Fibroblast of skin of left quadriceps (primary cell): ENCODE measurements around the gene CNTN4.
"Not testable (repeated sequence)": the region's sequence is repeated elsewhere in the genome, so short reads cannot be mapped to it uniquely, and the experiment has no call there.

ENCODE experiments used
- DNase-seq, 2 experiments: peaks; one replicate each; pipeline ENCODE4 v3.0.0-alpha.2; 2013; ENCODE audit warnings: low read depth in 2 of 2

The CNTN4 gene

DNA sequence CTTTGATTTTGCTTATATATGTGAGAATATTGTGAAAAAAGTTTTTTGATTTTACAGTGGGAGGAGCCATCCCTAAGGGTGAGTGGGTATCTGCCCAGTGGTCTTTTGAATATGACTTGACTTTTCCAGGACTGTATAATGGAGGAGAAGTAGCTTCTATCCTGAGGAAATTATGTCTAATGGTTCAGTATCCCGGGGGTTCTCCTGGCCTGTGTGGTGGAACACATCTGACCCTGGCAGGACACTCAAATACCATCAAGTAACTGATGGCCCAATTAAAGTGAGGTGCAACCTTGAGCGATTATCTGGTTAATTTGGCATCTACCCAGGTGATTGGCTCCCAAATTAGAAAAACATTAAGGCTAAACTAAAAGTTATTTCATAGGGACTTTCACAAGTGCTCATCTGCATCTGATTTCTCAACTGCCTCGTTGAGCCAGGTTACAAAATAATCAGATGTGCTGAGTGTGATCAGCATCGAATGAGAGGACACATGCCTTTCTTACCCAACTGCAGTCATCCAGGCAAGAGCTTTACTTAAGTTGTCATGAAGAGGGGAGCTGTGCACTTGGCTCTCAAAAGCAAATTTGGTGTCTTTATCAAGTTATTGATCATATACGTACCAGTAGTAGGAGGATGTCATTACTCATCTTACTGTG is 810.2 kb downstream of the CNTN4 start:
- DNase-seq = no peak

DNA sequence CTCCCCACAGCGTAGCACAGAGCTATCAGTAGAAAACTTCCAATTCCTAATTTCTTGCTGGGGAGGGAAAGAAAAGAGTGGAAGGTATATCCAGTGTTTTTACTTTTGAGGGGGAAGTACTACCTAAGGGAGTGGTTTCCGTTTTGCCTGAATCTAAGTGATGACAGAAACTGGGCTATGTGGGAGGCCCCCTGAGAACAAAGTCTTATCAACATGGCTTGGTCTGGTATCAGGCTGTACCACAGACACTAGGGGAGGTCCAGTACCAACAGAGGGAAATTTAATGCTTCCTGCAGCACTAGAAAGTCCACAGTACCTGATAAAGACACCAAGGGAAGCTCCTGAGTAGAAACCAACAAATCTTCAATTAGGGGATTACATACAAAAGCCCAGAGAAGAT is 812.3 kb downstream of the CNTN4 start:
- no peak for DNase-seq

DNA sequence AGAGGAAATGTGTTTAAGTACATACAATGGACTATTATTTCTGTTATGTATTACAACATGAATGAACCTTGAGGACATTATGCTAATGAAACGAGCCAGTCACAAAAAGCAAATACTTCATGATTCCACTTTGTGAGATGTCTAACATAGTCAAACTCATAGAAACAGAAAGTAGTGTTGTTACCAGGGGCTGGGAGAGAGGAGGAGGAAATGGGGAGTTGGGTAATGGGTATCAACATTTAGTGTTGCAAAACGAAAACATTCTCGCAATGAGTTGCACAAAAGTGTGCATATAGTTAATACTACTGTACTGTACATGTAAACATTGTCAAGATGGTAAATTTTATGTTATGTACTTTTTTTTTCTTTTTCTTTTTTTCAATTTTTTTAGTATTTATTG is 817.2 kb downstream of the CNTN4 start:
- DNase-seq = no peak

DNA sequence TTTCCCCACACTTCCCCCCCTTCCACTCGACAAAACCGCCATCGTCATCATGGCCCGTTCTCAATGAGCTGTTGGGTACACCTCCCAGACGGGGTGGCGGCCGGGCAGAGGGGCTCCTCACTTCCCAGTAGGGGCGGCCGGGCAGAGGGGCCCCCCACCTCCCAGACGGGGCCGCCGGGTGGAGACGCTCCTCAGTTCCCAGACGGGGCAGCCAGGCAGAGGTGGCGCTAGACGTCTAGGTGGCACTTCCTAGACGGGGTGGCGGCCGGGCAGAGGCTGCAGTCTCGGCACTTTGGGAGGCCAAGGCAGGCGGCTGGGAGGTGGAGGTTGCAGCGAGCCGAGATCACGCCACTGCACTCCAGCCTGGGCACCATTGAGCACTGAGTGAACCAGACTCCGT is 818.0 kb downstream of the CNTN4 start:
- DNase-seq = not testable (repeated sequence)

DNA sequence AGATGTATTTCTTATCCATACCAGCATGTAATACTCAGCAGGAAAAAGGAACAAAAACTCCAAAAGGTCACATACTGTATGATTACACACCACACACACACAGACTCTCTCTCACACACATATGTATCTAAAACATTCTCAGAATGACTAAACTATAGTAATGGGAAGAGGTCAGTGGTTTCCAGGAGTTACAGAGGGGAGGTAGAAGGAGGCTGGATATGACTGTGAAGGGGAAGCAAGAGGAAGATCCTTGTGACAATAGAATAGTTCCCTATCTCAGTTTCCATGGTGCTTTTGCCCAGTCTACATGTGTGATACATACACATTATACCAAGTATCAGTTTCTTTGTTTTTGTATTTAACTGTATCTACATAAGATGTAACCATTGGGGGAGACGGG is 821.4 kb downstream of the CNTN4 start:
- DNase-seq = no peak

DNA sequence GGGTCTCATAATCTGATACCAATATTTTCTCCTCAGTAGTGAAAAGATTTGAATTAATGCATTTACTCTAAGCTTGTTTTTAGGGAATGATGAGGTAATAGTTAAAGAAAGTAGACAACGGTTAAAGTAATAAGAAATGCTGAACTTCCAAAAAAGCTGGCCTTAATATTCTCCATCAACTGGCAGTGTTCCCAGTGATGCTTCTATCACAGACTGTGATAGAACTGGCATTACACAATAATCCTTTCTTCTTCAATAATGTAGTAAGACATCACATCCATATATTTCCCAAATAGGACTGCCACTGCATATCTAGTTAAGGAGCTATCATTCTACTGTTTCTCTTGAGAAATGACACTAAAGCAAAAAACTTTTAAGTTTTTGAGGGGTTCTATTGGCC is 822.8 kb downstream of the CNTN4 start:
- DNase-seq = no peak

DNA sequence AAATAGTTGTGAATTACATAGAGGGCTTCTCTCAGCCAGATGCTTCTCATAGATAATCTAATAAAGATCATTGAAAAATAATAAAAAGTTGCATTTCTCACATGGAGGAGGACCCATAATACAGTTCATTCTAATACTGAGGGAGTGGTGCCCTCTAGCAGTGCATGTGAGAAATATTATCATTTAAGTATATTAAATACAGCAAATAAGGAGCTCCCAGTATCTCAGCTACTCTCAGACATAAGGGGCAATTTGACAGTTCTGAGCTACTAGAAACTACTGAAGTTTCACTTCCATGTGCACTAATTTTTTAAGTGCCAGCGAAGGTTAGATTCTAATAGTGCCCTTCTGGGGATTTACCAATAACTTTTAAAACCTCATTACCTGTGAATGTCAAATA is 823.2 kb downstream of the CNTN4 start:
- peak; percentile 2 to 9 for DNase-seq

DNA sequence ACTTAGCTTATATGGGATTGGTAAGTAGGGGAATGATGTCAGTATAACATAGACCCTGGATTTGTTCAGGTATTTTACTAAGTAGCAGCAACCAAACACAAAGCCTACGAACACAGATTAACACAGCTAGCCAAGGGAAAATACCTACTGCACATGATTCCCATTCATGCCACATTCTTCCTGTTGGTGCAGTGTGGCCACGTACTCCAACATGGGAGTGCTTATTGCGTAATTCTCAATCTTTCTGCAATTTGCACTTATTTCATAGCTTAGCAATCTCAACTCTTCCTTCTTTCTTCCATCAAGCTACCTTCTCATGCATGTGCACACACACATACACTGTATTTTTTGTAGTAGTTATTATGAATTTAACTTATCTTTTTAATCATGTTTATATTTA is 824.7 kb downstream of the CNTN4 start:
- no peak for DNase-seq

DNA sequence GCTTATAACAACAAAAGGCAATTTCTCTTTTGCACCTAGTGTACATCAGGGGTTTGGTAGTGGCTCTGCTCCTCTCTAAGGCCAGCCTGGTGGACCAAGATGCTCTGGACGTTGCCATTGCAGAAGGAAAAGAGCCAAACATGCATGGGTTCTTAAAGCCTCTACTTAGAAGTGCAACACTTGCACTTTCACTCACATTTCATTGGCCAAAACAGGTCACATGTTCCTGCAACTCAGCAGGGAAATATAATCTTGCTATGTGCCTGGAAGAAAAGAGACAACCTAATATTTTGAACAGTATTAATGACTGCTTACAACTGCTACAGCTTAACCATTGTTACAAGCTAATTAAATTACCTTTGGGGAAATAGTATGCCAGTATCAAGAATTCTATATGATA is 828.6 kb downstream of the CNTN4 start:
- DNase-seq = no peak

DNA sequence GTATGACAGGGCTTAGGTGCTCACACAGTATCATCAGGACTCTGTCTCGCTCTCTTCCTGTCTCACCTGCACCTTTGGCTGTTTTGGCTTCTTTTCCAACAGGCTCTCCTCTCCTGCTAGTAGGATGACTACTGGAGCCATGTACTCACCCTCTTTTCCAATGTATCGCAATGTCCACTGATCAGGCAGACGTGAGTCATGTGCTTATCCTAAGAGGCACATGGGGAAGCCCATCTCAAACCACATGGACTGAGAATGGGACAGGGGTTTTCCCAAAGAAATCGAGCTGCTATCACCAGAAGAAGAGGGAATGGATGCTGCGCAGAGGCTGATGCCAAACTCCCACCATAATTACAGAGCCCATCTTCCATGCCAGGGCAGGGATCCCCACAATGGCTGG is 830.9 kb downstream of the CNTN4 start:
- DNase-seq = no peak

DNA sequence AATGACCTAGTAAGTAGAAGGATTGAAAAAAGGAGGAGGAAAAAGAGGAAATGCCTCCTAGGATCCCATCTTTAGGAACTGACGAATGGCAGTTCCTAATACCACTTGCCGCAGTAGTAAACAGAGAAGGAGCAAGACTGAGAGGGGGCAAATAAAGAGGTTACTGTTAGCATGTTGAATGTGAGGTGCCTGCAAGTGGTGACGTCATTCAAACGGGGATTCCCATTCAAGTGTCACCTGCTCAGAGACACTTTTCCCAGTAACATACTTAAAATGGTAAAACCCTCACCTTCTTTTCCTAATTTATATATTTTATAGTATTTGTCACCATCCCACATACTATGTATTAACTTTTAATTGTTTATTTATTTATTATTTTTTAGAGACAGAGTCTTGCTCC is 832.6 kb downstream of the CNTN4 start:
- DNase-seq = no peak

DNA sequence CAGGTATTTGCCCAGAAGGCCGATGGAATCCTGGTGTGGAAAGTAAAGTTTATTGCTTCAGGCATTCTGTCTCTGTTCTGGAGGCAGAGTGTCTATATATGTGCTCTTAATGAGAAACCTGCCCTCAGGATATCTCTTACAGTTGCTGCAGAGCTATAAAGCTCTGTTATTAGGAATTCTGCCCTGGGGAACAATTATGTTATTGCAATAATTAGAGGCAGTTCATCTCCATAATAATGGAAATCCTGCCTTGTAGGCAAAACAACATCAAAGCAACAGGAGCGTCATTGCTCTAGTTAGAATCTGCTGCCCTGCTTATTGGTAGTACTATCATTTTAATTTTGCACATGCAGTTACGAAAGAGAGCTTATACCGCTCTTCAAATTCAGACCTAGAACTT is 835.9 kb downstream of the CNTN4 start:
- no peak for DNase-seq

DNA sequence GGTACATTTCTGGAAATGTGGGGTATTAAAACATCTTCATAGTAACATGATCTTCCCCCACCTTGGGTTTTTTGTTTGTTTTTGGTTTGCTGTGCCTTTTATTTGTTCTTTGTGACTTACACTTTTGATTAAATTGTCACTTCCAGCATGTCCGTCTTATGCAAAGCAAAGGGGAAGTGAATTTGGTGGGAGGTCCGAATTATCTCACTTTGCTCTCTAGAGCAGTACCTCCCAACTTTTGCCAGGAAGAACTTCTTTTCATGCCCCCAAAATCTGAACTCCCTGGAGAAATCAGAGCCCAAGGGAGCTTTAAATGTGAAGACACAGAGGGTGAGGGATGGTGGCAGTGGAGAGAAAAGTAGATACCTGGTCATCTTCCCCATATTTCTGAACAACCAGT is 838.4 kb downstream of the CNTN4 start:
- no peak for DNase-seq

DNA sequence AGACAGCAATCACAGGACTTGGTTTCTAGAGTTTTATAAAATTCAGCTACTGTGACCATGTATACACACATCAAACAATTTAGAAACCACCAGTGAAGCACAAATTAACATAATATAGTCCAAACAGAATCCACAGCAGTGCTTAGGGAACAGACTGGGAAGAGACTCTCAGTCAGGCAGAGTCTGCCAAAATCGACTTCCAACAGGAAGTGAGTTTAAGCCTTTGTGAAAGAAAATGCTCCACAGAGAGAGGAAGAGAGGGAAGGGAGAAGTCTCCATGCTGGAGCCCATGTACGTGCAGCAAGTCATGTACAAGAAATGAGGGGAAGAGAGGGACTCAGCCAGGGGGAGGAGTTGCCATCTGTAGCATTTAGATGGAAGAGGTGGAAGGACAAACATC is 838.9 kb downstream of the CNTN4 start:
- no peak for DNase-seq

DNA sequence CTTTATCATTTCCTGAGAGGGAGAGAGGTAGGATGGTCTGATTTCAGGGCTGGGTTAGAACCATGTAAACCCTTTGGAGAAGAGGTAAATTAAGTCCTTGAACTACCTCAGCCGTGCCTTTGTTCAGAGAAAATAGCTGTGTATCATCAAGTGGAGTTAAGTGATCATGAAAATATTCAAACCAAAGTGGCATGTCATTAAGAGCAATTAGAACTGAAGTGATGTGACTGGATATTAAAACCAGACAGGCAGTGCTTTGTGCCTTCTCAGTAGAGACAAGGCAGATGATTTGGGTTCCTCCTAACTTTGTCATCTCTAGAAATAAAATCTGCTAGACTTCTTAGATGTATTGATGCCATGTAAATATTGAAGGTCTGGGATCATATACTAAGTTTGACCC is 840.0 kb downstream of the CNTN4 start:
- no peak for DNase-seq

DNA sequence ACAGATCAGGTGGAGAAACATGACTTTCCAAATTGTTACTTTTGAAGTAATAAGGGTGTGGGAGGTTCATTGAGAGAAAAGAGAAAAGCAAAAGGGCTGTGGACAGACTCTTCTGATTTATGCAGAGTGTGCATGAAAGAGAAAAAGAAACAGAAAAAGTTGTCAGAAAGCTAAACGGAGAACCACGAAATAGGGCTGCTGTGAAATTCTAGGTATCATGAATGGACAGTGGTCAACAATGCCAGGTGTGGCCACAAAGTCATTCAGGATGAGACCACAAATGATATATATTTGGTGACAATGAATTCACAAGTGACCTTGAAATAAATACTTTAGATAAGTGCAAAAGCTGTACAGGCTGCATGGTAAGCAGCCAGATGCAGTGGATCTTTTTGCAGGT is 841.4 kb downstream of the CNTN4 start:
- no peak for DNase-seq

DNA sequence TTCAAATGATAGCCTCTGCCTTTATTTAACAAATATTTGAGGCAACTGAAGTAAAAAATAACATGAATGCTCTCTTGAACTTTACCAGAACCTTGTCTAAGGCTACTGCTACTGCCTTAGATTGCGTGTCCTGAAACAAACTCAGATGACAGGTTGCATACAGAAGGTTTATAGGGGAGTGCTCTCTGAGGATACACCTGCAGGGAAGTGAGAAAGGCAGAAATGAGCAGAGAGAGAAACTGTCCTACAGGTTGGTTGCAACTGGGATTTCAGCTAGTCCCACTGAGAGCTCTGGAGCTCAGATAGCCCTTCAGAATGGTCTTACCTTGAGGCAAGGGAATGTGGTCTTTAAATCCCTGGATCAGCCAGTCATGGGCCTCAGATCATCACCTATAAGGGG is 846.0 kb downstream of the CNTN4 start:
- DNase-seq = no peak

DNA sequence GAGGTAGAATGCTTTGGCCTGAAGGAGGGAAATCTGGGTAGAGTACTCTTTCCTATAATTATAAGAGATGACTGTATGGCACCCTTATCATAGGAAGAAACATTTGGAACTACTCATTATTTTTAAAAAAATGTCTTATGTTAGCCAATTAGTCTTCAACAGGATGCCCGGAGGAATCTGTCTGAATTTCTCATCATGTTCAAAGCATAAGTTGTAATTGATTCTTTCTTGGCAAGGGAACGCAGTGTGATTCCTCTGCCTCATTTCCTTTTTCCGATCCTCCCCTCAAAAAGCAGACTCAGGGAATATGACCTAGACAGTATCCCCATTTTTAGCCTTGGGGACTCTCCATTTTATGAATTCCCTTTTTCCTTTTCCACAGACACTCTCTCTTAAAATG is 846.5 kb downstream of the CNTN4 start:
- DNase-seq = no peak

DNA sequence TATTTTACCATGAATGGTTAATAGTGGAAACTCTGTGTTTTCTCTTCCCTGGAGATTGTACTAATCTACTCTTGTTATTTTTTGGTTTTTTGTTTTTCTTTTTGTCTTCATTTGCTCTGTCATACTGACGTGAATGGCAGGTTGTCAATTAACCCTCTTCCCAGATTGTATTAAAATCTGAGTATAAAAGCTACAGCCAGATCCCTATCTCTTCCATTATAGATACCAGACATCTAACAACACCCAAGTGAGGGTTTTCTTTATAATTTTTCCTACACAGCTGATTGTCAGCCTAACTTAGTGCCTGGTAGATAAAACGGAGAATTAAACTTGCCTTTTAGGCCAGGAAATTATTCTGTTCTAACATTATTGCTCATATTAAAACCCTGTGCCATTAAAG is 848.9 kb downstream of the CNTN4 start:
- no peak for DNase-seq

DNA sequence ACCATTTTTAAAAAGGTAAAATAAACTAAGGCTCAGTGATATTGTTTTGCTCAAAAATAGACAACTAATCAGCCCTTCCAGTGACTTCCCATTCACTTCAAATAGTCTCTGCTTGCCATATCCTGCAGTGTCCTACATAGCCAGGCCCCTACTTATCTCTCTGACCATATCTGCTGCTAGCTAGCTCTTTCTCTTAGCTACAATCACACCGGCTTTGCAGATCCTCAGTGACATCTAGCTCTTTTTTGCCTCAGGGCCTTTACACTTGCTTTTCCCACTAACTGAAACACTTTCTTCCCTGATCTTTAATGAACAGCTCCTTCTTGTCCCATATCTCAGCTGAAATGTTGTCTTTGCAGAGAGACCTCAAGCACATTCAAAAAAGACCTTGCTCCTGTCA is 850.2 kb downstream of the CNTN4 start:
- no peak for DNase-seq

DNA sequence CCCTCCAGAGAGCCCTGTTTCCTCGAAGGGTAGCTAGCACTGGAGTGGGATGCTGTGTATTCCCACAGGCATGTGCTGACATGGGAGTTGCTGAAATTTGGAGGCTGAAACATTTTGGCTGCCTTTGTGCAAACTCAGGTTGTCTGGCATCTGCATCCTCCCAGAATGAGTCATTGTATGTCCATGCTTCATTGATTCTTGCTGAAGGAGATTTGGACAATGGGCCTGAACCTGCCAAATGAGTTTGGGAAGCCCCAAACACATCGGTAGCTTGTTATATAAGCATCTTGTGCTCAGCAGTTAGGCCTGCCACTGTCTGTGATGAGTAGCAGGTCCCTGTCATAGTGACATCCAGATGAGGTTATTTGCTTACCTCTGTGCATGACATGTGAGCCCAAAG is 851.5 kb downstream of the CNTN4 start:
- no peak for DNase-seq

DNA sequence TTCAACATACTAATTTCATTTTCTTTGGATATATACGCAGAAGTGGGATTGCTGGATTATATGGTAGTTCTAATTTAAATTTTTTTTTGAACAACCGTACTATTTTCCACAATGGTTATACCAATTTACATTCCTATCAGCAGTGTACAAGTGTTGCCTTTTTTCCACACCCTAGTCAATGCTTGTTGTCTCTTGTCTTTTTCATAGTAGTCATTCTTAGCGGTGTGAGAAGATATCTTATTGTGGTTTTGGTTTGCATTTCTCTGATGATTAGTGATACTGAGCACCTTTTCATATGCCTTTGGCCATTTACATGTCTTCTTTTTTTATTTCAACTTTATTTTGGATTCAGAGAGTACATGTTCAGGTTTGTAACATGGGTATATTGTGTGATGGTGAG is 858.4 kb downstream of the CNTN4 start:
- no peak for DNase-seq

DNA sequence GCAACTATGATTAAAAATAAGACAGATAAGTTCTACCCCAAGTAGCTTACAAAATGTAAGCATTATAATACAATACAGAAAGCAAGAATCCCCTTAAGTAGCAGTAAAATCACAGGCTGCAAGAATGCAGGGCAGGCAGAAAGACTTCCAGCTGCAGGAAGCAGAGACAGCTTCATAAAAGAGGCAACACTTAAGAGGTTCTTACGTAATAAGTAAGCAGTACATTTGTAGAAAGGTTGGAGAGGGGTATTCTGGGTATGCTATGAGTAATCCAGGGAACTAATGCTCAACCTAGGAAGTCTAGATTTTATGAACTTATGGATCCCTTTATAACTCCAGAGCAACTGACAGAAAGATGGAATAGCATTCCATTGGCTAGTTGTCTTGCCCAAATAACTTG is 859.9 kb downstream of the CNTN4 start:
- DNase-seq = peak; percentile 0

DNA sequence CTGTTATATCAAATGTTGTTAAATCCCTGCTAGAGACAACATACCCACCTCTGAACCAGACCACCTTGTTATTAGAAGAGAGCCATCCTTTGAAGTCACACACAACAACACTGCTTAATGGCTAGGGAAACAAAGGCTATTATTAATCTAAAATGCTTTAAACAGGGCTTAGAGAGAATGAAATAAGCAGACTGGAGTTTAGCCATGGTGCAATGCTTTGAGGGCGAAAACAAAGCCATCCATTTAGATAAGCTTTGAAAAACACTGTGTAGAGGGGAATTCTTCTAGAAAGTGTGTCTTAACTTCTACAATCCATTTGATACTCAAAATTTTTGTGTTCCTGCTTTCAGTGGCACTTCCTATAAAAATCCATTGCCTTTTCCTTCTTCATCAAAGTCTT is 862.9 kb downstream of the CNTN4 start:
- no peak for DNase-seq

DNA sequence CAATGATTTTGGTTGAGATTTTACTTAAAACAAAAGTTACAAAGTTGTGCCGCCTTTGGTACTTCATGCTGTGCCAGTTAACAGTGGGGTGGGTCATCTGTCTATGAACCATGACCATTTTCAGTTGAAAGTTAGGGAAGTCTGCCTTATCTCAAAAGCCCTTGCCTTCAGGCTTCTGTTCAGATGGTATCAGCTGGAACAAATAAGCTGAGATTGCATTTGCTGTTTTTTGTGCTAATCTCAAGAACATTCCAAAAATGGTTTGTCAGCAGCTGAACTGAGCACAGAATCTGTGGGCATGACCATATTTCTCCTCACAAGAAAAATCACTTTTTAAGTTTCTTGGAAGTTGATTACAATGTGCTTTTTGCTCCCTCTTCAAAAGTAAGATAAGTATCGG is 869.2 kb downstream of the CNTN4 start:
- DNase-seq = no peak
